Tibial nerve (tissue), 3 donors: ENCODE measurements around the gene TFRC.
"Not testable (repeated sequence)": the region's sequence is repeated elsewhere in the genome, so short reads cannot be mapped to it uniquely, and the experiment has no call there.

ENCODE experiments used
- POLR2A ChIP-seq, 2 donors: fragments of 450-650 bp; IDR thresholded peaks; one replicate each; pipeline ENCODE4 v1.6.1; 2017; ENCODE audit warnings: antibody characterized with exemption in 2 of 2, mild to moderate bottlenecking in 2 of 2, moderate library complexity in 2 of 2
- TF ChIP-seq, protein P1 (sequence below), 5 experiments: fragments of 200-600 bp in 3 of 5; fragments of 450-650 bp in 2 of 5; sonication (generic) in 3 of 5; IDR thresholded peaks; one replicate each; pipeline ENCODE4 v1.5.1; 2016 to 2019; ENCODE audit warnings: antibody characterized with exemption in 5 of 5, mild to moderate bottlenecking in 3 of 5, moderate library complexity in 2 of 5

DNA sequence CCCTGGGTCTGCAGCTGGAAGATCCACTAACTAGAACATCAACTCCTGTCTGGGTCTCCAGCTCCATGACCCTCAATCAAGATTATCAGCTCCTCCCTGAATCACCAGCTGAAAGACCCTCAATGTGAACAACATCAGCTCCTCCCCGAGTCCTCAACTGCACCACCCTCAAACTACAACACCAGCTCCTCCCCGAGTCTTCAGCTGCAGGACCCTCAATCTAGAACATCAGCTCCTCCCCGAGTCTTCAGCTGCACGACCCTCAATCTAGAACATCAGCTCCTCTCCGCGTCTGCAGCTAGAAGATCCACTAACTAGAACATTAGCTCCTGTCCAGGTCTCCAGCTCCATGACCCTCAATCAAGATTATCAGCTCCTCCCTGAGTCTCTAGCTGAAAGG lies 79.2 kb downstream of the TFRC start:
- TF ChIP-seq, protein P1, sequence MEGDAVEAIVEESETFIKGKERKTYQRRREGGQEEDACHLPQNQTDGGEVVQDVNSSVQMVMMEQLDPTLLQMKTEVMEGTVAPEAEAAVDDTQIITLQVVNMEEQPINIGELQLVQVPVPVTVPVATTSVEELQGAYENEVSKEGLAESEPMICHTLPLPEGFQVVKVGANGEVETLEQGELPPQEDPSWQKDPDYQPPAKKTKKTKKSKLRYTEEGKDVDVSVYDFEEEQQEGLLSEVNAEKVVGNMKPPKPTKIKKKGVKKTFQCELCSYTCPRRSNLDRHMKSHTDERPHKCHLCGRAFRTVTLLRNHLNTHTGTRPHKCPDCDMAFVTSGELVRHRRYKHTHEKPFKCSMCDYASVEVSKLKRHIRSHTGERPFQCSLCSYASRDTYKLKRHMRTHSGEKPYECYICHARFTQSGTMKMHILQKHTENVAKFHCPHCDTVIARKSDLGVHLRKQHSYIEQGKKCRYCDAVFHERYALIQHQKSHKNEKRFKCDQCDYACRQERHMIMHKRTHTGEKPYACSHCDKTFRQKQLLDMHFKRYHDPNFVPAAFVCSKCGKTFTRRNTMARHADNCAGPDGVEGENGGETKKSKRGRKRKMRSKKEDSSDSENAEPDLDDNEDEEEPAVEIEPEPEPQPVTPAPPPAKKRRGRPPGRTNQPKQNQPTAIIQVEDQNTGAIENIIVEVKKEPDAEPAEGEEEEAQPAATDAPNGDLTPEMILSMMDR (IDR thresholded peaks at IDR 0.05), result not testable (repeated sequence)
- not testable (repeated sequence) for TF ChIP-seq POLR2A (IDR thresholded peaks at IDR 0.05)
